Activated naive CD4-positive, alpha-beta T cell treated with anti-CD3 and anti-CD28 coated beads, Interleukin-2, amount 50 U/mL, for 16 hours (primary cell): ENCODE measurements around the gene FITM1.

ENCODE experiments used
- DNase-seq: peaks from one replicate; pipeline ENCODE4 v3.0.0-alpha.2; 2020

Gene FITM1

DNA sequence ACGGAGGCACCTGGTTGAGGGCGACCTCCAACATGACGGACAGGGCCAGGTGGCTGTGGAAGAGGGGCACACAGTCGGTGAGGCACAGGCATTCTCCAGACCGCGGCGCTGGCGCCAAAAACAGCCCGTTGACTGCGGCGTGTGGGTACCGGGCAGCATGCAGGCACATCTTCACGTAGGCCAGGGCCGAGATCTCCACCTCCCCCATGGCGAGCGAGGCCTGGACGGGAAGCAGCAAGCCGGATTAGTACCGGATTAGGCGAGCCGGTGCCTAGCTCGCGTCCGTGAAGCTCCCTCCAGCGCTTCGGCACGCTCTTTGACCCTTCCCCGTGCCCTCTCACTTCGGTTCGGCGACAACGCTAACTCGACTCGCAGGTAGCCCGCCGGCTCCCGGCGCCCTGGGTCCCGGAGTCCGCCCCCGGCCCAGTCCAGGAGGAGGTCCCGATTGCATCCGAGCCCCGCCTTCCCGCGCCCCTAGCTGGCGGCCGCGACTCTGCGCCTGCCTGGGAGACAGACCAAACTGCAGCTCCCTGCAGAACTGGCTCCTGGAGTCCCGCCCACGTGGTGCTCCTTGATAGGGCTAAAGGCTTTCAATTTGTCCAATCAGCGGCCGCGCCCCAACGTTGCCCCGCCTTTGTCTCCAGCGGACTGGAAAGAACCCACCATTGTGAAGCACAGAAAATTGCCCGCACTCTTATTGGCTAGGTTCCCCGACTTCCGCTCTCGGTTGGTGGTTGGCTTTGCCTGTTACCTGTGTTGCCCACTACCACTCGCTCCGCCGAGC lies 10.8 kb downstream of the FITM1 start, which contains the start of gene EMC9:
EMC9 (minus strand) TSS at position 495 of the 784 bp plus-strand sequence; CDS start at position 208, 287 bp downstream.
- peak; percentile 100 for DNase-seq

- DNase-seq = no peak
Observed at GRCh38 chr14:24143511-24143910, 13.1 kb downstream of the FITM1 start.

DNA sequence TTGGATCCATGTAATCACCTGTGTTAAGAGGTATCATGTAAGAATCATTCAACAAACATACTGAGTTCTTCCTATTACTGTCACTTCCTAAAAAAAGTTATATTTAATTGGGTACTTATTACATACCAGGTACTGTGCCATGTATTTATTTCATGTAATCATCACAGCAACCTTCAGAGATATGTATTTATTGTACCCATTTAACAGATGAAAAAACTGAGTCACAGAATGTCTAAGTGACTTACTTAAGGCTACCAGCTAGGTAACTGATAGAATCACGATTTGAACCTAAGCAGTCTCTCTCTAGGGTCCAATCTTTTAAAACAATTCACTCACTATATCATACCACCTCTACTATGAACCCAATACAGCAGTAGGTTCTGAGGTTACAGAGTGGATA lies 14.0 kb downstream of the FITM1 start:
- no peak for DNase-seq

DNA sequence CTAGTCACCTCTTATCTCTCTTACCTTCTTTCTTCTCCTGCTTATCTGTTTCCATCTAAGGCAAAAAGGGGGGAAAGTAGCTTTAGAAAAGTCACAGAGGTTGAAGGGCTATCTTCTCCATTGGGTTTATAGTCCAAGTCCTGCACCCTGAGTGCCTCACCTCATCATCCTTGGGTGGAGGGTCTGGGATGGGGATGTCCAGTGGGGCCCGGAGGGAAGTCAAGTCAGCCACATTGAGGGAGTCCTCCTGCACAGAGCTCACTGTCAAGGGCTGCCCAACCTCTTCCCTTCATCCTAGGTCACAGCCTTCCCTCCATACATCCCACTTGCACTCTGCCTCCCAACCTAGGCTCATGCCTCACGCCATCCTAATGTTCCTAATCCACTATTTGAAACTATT lies 14.8 kb downstream of the FITM1 start:
- no peak for DNase-seq

- DNase-seq = no peak
Observed at GRCh38 chr14:24145690-24146452, 15.4 kb downstream of the FITM1 start.

DNA sequence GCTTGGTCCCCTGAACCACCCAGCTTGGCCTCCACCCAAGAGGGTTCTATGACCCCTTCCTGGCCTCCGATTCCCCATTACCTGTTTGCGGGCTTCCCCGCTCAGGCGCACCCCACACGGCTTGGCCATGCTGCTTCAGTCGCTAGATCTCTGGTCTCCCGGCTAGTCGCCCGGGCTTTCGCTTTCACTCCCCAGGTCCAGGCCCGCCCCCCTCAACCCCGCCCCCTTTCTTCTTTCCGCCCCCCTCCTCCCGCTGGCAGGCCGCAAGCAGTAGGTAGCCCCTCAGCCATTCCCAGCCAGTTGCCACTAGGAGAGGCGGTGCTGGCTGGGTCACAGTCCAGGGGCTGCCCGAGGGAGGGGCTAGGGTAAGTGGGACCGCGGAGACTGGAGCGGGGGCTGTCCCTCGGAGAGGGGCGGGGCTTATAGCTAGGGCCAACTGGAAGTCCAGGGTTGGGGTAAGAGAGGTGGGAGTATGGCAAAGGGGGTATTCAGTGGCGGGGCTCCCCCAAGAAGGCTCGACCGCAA lies 16.1 kb downstream of the FITM1 start, which contains the start of gene PSME2:
PSME2 (minus strand) TSS at position 158 of the 525 bp plus-strand sequence; CDS start at position 129, 29 bp downstream.
- DNase-seq = peak; percentile 82

GRCh38 chr14:24146978-24147760 lies 16.7 kb downstream of the FITM1 start, which contains the start of gene RNF31:
TSS of gene RNF31 (plus strand) at chr14:24147498. CDS start at chr14:24147699, 201 bp downstream.
- DNase-seq = peak; percentile 99

DNA sequence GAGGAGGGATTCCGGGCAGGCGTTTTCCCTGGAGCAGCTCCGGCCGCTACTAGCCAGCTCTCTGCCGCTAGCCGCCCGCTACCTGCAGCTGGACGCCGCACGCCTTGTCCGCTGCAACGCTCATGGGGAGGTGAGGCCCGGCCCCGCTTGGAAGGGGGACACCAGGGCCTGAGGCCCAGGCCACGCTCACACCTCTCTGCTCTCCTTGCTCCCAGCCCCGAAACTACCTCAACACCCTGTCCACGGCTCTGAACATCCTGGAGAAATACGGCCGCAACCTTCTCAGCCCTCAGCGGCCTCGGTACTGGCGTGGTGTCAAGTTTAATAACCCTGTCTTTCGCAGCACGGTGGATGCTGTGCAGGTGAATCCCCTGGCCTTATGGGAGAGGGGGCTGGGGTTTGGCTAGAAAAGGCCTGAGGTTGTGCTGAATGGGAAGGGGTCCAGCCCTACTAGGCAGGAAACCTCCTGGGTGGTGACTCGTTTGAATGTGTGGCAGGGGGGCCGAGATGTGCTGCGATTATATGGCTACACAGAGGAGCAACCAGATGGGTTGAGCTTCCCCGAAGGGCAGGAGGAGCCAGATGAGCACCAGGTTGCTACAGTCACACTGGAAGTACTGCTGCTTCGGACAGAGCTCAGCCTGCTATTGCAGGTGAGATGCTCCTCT lies 17.4 kb downstream of the FITM1 start:
- DNase-seq = no peak

DNA sequence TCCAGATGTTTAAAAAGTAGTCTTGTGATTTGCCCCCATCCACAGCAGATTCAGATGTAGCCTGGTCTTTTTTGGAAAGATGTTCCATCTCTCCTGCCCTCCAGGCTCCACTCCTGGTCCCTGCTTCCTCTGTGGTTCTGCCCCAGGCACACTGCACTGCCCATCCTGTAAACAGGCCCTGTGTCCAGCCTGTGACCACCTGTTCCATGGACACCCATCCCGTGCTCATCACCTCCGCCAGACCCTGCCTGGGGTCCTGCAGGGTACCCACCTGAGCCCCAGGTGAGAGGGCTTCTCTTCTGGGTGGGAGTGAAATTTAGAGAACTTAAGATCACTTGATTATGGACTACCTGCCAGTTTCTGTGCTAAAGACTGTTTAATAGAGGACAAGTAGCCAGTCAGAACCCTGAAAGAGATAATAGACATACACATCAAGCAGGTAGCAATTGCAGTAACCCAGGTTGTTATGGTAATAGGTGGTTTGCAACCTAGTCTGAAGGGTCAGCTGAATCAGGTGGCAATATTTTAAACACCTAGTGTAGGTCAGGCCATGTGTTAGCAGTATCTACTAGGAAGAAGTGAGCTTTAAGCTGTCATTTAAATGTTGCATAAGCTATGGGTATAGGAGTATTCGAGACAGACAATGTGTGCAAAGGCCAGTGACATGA lies 19.0 kb downstream of the FITM1 start:
- no peak for DNase-seq

DNA sequence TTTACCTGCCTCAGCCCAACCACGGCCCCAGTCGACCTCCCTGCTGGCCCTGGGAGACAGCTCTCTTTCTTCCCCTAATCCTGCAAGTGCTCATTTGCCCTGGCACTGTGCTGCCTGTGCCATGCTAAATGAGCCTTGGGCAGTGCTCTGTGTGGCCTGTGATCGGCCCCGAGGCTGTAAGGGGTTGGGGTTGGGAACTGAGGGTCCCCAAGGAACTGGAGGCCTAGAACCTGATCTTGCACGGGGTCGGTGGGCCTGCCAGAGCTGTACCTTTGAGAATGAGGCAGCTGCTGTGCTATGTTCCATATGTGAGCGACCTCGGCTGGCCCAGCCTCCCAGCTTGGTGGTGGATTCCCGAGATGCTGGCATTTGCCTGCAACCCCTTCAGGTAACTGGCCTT lies 19.6 kb downstream of the FITM1 start:
- DNase-seq = no peak

DNA sequence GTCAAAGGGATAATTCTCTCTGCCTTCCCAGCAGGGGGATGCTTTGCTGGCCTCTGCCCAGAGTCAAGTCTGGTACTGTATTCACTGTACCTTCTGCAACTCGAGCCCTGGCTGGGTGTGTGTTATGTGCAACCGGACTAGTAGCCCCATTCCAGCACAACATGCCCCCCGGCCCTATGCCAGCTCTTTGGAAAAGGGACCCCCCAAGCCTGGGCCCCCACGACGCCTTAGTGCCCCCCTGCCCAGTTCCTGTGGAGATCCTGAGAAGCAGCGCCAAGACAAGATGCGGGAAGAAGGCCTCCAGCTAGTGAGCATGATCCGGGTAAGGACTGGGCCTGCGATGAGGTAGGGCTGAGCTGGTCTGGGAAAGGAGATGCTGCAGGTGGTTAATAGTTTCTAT lies 20.1 kb downstream of the FITM1 start:
- DNase-seq = no peak

- DNase-seq = no peak
Observed at GRCh38 chr14:24150993-24151392, 20.5 kb downstream of the FITM1 start.

- DNase-seq = no peak
Observed at GRCh38 chr14:24151404-24152080, 21.1 kb downstream of the FITM1 start.

GRCh38 chr14:24155100-24155499 lies 24.6 kb downstream of the FITM1 start:
- no peak for DNase-seq

DNA sequence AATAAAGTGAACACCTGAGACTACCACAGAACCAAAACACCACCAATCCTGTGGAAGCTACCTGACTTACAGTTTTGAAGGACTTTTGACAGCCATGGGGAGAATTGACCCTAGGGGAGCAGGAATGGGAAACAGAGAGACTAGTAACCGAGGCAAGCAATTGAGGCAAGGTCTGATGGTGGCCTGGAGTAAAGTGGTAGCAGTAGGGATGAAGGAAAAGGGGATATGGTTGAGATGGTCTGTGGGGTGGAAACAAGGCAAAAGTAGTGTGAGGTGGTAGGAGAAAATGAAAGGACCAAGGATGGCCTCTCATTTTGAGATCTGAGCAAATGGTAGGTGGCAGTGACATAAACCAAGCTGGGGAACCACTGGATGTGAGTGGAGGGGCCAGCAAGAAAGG lies 26.4 kb downstream of the FITM1 start:
- DNase-seq = no peak

DNA sequence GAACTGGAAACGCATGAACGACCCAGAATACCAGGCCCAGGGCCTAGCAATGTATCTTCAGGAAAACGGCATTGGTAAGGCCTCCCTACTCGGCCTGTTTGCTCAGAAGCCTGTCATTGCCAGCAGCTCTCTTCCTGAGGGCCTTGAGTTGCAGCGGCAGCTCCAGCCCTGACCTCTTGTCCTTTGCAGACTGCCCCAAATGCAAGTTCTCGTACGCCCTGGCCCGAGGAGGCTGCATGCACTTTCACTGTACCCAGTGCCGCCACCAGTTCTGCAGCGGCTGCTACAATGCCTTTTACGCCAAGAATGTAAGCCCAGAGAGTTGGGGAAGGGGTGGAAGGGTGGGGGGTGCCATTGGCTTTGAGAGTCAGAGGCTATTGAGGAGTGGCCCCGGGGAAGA lies 26.9 kb downstream of the FITM1 start:
- DNase-seq = no peak

- DNase-seq = no peak
Observed at GRCh38 chr14:24159777-24160498, 29.5 kb downstream of the FITM1 start.

DNA sequence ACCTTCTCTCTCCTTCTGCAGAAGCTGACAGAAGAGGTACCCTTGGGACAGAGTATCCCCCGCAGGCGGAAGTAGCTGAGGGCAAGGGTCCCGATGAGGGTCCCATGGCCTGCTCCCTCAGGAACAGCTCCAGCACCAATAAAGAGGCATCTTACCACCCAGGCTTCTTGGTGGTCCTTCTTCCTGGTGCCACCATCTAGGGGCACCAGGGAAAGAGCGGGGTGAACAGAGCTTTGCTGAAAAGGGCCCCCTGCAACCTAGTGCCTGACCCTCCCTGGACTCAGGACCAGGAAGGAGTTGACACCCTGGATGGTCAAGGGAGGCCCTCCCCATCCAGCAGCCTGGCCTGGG lies 30.0 kb downstream of the FITM1 start:
- DNase-seq = no peak

DNA sequence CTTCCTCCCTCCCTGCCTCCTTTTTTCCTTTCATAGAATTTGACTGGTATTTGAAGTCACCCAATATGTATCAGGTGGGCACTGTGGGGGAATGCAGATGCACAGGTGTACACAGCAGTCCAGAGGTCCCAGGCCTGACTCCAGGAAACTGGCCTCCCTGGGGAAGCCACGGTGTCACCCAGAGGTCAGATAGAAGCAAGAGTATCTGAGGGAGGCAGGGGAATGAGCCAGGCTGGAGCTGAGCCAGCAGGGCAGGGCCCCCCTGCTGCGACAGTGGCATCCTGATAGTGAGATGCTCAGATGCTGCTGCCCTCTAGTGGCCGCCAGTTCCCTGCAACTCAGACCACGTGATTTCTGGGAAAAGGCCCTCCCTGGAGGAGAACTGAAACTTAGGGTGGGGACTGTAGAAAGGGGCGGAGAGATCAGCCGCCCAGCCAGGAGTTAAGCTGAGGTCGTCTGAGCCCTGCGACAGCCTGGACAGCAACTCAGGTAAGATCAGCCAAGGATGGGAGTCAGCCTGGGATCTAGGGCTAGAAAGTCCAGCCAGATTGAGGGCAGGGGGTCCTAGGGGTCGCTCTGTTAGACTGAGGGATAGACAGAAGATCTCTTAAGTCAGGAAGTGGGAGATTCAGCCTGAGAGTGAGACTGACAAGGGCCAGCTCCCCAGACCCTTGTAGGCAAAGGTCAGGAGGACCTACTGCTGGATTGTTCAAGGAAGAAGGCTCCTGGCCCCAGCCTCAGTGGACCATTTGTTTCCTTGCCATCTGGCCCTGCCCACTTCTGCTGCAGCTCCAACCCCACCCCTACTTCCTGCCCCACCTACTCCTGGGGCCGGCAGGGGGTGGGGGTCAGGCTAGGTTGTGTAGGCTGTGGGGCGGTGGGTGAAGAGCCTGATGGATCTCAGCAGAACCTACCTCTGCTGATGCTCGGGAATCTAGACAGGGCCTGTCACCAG lies 30.7 kb downstream of the FITM1 start, which contains the start of gene IRF9:
IRF9 (plus strand) TSS at position 416 of the 955 bp plus-strand sequence. CDS start 880 bp downstream, outside the sequence.
- peak; percentile 93 for DNase-seq
